ENCODE data around the gene IL13RA1. TPM values are rescaled to one million over a fixed set of nuclear protein-coding genes. Genes with fewer than 3 reads are reported as not detected.

Gene IL13RA1
- total and polyA plus RNA-seq, 2 experiments from 2014 or later: 2.7 to 6.6 TPM

GRCh38 chrX:118736394-118737010, 9.1 kb downstream of the IL13RA1 start:
- Histone ChIP-seq H3K27ac (ENCODE audit: low read depth) (no peak overlapping the region), H3K27me3 (ENCODE audit: insufficient read depth) (no peaks in the 10 kb centered on the region), H3K9me2 (ENCODE audit: insufficient read depth) (no peaks in the 10 kb centered on the region), H3K4me3 (no peak overlapping the region), H3F3A (replicated peaks; ENCODE audit: low read depth) (no peaks in the 10 kb centered on the region), H3K4me2 (no peak overlapping the region), H4K20me1 (replicated peaks; ENCODE audit: insufficient read depth) (no peaks in the 10 kb centered on the region), H3K4me1 (ENCODE audit: insufficient read depth) (no peaks in the 10 kb centered on the region), H2AFZ (no peak overlapping the region), H3K79me2 (replicated peaks; ENCODE audit: insufficient read depth) (no peaks in the 10 kb centered on the region), H3K36me3 (ENCODE audit: insufficient read depth) (no peaks in the 10 kb centered on the region)
- ATAC-seq (no peak), DNase-seq (ENCODE audit: low spot score) (no peak)
- Mint-ChIP-seq H3K27me3 (ENCODE audit: insufficient read depth, low read depth, poor library complexity) (no peaks in the 10 kb centered on the region), H3K4me1 (no peaks in the 10 kb centered on the region), H3K9me3 (peaks cover 13% of the 10 kb centered on the region; the same call in 2 of the 3 replicates), H3K27ac (no peak overlapping the region), H3K36me3 (ENCODE audit: low read depth) (peaks cover 2% of the 10 kb centered on the region; the same call in 1 of the 3 replicates), H3K4me3 (no peak overlapping the region)
- TF ChIP-seq, protein P1, sequence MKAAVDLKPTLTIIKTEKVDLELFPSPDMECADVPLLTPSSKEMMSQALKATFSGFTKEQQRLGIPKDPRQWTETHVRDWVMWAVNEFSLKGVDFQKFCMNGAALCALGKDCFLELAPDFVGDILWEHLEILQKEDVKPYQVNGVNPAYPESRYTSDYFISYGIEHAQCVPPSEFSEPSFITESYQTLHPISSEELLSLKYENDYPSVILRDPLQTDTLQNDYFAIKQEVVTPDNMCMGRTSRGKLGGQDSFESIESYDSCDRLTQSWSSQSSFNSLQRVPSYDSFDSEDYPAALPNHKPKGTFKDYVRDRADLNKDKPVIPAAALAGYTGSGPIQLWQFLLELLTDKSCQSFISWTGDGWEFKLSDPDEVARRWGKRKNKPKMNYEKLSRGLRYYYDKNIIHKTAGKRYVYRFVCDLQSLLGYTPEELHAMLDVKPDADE (IDR thresholded peaks at IDR 0.05): no peak
- TF ChIP-seq, protein P2, sequence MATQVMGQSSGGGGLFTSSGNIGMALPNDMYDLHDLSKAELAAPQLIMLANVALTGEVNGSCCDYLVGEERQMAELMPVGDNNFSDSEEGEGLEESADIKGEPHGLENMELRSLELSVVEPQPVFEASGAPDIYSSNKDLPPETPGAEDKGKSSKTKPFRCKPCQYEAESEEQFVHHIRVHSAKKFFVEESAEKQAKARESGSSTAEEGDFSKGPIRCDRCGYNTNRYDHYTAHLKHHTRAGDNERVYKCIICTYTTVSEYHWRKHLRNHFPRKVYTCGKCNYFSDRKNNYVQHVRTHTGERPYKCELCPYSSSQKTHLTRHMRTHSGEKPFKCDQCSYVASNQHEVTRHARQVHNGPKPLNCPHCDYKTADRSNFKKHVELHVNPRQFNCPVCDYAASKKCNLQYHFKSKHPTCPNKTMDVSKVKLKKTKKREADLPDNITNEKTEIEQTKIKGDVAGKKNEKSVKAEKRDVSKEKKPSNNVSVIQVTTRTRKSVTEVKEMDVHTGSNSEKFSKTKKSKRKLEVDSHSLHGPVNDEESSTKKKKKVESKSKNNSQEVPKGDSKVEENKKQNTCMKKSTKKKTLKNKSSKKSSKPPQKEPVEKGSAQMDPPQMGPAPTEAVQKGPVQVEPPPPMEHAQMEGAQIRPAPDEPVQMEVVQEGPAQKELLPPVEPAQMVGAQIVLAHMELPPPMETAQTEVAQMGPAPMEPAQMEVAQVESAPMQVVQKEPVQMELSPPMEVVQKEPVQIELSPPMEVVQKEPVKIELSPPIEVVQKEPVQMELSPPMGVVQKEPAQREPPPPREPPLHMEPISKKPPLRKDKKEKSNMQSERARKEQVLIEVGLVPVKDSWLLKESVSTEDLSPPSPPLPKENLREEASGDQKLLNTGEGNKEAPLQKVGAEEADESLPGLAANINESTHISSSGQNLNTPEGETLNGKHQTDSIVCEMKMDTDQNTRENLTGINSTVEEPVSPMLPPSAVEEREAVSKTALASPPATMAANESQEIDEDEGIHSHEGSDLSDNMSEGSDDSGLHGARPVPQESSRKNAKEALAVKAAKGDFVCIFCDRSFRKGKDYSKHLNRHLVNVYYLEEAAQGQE (IDR thresholded peaks at IDR 0.05; ENCODE audit: unreplicated experiment): no peak
- TF ChIP-seq ZNF462 (CRISPR knock-in tag; IDR thresholded peaks at IDR 0.05): no peak

Data from GM23338 (cell line).